ENCODE results near the gene ZNF160.

GRCh38 chr19:53130506-53130905 lies 27.3 kb upstream of the ZNF160 start:
- TF ChIP-seq CTCF (IDR thresholded peaks at IDR 0.05; ENCODE audit: low read length) (no peak), EZH2 (optimal IDR thresholded peaks at IDR 0.05; ENCODE audit: low read depth, low read length) (no peak), EZH2phosphoT487 (IDR thresholded peaks at IDR 0.05; ENCODE audit: low read length) (no peak)
